Measurements from ENCODE around the gene MUSTN1.

Gene MUSTN1

GRCh38 chr3:52783211-52783555 is 51.6 kb downstream of the MUSTN1 start:
- no peak for DNase-seq

Measured in CD4-positive, alpha-beta T cell treated with Interleukin-4 for 4 hours (primary cell).